Measurements from ENCODE around the gene WNK3.

Gene WNK3

GRCh38 chrX:54238588-54238987, 119.3 kb downstream of the WNK3 start:
- DNase-seq, result no peak

GRCh38 chrX:54237014-54237413, 120.8 kb downstream of the WNK3 start:
- no peak for DNase-seq

- no peak for DNase-seq
Observed at GRCh38 chrX:54230435-54231148, 127.3 kb downstream of the WNK3 start.

- DNase-seq, result no peak
Observed at GRCh38 chrX:54223581-54223980, 134.3 kb downstream of the WNK3 start.

- no peak for DNase-seq
Observed at GRCh38 chrX:54213603-54214002, 144.2 kb downstream of the WNK3 start.

DNA sequence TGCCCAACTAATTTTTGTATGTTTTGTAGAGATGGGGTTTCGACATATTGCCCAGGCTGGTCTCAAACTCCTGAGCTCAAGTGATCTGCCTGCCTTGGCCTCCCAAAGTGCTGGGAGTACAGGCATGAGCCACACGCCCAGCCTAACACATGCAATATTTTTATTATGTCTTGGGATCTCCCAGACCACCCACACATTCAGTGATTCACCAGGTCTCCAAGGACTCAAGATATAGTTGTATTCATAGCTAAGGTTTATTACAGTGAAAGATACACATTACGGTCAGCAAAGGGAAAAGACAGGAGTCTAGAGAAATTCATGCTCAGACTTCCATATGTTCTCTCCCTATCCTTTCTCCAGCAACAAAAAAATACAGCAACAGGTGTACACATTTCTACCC, 149.3 kb downstream of the WNK3 start:
- no peak for DNase-seq

DNA sequence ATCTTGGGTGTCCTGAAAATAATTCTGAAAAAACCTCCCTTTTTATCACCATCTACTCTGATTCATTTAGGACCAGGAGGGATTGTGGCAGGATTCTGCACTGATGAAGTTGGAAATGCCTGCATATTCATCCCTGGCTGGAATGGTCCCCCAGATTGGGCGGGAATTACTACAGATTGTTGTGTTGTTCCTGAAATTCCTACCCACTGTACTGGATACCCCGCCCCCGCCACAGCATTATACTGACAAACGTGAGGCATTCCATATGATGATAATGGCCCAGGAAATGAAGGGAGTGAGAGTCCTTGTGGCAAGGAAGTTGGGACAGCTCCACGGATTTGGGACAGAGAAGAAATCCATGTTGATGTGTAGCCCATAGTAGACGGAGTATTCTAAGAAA, 159.6 kb downstream of the WNK3 start:
- DNase-seq, result no peak

GRCh38 chrX:54194982-54195588, 162.8 kb downstream of the WNK3 start:
- DNase-seq, result no peak

DNA sequence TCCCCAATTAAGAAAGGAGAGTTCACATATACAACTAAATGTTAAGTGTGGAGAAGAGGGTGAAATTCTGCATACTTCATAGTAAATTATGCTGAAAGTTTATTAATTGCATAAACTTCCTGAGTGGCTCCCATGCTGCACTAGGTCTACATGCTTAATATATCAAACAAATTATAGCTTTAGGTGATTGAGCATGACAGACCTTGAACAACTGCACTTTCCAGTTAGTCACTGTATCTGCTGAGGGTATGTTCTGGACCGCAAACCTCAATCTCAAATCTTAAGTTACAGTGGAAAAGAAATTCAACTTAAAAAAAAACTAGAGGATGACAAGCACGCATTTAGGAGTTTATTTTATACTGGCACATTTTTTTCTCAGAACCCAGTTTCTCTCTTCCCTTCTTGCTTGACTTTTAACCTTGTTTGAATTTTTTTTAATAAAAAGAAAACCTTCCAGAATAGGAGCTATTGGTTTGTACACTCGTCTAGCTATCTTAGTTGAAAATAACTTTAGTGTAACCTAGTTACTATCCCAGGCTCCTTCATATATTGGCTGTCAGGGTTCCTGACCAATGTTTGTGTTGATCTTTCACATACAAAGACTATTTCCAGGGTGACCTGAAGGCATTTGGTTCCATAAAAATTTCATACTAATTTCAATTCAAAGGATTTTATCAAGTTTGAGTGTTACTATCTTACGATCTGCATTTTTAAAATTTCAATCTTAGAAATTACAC, 164.6 kb downstream of the WNK3 start:
- DNase-seq, result no peak

- DNase-seq, result no peak
Observed at GRCh38 chrX:54184474-54184873, 173.4 kb downstream of the WNK3 start.

DNA sequence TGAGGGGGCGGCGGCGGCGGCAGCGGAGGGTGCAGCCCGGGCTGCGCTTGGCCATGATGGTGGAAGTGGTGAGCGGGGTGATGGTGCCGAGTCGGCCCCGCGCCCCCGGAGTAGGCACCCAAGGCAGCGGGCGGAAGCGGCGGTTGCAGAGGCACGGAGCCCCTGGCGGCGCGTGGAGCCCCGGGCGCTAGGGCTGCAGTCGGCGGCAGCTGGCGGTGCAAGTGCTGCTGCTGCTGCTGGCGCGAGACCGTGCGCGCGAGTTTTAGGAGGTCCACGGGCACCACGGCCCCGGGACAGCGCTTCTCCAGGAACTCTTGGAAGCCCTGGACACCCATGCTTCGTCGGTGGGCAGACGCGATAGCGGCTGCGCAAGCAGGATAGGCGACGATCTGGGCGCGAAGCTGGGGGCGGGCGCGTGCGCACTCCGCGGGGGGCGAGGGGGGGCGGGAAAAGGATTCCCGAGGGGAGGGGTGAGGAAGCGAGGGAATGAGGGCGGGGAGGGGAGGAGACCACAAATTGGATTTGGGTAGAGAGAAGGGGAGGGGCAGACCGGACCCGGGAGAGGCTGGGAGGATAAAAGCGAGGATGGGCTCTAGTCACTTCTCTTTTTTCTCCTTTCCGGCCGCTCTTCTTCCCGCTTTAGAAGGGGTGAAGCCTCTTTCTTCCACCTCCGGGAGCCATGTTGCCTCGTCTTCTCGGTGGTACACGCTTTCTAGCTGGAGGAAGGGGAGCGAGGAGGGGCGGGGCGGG, 174.8 kb downstream of the WNK3 start, which contains the start of gene FAM120C:
Gene FAM120C (minus strand): TSS at position 391 of the 750 bp plus-strand sequence. CDS start 56 bp downstream, at position 335.
- peak; percentile 7 to 93 (median 65) for DNase-seq

DNA sequence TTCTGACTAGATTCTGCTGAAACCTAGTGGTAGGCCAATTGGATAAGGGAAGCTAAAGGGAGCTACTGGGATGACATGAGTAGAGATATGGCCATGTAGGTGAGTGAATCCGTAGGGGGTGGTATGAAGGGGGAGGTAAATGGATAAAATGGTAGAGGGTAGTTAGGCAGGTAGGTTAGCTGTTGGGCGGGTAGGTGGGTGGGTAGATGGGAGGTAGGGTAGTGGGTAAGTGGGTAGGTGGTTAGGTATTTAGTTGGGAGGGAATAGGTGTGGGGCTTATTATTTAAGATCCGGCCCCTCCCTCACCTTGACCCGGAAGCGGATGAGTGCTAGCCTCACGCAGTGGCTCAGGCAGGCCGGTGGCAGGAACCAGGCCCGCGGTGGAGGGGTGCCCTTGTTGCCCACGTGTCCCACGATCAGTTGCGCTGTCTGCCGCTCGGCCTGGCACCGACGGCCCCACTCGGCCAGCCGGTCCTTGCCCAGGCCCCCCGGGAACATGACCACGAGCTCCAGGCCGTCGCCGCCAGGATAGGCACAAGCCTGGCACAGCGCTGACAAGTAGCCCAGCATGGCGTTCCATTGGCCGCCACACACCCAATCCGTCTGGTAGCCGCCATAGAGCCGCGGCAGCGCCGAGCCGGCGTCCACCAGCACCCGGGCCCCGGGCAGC, 175.5 kb downstream of the WNK3 start:
- DNase-seq, result peak in 49 of 51 donors; percentile 1 to 72 (median 36)

DNA sequence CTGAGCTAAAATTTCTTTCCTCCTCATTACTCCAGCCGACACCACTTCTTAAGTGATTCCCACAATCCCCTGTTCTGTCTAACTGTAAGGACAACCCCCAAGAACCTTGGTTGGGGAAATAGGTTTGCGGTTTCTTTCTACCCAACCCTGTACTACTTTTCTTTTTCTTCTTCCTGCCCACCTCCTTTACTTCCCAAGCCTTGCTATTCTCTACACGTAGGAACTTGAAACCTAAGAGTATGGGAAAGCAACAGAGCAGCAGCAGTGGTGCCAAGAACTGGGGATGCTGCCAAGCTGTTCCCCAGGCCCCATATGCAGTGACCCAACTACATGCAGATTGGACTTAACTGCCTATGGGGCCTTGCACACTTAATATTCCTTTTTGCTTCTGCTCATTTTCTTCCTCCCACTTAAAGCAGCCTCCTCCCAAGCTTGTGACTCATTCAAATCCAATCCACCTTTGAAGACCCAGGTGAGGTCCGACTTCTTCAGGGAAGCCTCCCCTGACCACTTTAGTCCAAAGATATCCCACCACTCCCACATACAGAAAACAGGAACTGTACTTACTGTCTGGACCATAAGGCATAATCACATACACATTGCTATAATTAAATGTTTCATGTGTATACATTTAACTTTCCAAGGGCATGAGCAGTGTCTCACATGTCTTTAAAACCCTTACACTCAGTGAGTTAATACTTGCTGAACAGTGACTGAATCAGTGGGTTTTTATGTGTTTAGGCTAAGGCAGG, 176.5 kb downstream of the WNK3 start:
- peak in 9 of 51 donors; percentile 0 to 6 (median 1) for DNase-seq

- no peak for DNase-seq
Observed at GRCh38 chrX:54180403-54180802, 177.4 kb downstream of the WNK3 start.

DNA sequence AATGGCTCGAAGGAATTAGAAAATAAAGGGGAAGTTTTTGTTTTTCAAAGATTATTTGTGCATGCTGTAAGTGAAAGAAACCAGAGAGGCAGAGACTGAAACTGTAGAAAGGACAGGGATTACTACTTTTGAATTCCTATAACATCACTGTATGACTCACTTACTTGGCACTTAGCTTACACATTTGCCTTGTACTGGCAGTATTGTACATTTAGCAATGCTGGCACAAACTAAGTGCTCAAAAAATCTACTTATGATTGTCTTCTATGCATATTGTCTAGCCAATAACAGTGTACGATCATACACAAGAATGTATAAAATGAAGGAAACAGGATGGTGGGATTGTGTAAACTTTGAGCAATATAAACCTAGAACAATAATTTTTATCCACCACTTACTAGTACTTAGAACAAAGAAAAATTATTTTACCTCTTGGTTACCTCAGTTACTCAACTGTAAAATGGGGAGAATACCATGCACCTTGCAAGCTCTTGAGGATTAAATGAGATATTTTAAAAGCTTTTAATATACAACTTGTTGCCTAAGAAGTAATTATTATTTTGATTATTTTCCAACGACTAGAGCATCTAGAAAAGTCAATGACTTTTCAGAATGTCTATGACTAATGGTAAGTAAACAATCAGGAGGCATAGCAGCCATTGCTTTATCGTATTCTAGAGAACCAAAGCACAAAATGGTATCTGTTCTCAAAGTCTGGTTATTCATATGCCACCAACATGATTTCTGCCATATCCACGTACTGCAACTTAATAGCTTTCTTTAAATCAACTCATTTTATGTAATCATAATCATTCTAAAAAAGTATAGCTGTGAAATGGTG, 179.5 kb downstream of the WNK3 start:
- DNase-seq, result no peak

GRCh38 chrX:54177306-54177705, 180.5 kb downstream of the WNK3 start:
- no peak for DNase-seq

GRCh38 chrX:54173791-54174190, 184.1 kb downstream of the WNK3 start:
- DNase-seq, result no peak

DNA sequence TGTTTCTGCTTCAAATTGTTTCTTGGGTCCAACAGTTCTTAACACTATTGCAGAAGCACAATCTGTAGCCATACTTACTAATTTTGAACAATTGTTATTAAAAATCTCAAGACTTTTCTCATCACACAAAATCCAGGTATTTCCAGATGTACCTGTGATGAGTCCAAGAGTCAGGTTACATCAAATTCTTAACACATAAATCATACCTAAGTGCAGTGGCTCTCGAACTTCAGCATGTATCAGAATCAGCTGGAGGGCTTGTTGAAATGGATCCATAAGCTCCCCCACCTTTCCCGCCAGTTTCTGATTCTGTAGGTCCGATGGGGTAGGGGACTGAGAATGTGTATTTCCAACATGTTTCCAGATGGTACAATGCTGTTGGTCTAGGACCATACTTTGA, 185.4 kb downstream of the WNK3 start:
- DNase-seq, result no peak

DNA sequence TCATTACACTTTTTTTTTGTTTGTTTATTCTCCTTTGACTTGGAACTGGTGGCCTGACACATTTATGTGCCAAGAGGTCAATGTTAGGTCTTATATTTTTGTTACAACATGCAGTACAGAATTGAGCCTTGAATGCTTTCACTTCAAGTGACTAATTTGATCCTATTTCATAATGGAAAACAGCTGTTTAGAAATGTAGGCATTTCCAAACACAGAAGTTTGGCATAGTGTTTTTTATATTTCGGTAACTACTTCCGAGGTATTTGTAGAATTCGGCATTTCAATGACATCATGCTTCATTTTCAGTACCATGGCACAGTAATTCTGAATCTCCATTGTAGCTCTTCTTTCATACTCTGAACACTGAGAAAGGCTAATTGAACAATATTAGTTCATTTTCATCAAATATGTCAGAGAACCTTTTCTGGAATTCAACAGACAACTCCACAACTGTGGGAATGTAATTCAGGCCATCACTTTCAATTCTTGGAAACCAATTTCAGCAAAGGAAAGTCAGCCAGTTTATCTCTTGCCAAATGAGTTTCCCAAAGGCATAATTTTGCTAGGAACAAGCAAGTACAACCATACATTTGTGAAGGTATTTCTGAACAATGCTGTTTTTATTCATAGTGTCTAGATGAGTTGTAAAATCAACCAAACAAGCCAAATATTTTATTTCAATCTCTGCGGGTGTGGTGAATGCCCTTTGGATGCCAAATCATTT, 186.2 kb downstream of the WNK3 start:
- no peak for DNase-seq

Measured in hypothalamus (tissue), 51 donors.